H1 (cell line): Measurements from ENCODE around the gene CRHR2.

ENCODE experiments used
- BCL11A ChIP-seq, 2 experiments: IDR thresholded peaks; one replicate each; pipeline ENCODE4 v1.6.1; 2011; ENCODE audit warnings: low read depth in 2 of 2, low read length in 2 of 2, mild to moderate bottlenecking in 2 of 2
- GTF2F1 ChIP-seq: IDR thresholded peaks from 2 replicates; pipeline ENCODE4 v1.6.1; 2012; ENCODE audit warnings: low read depth, low read length, improper control_type of control experiment, borderline replicate concordance
- JUND ChIP-seq: IDR thresholded peaks from 2 replicates; pipeline ENCODE4 v1.6.1; 2011; ENCODE audit warnings: mild to moderate bottlenecking, improper control_type of control experiment, low read length
- POLR2A ChIP-seq, 2 experiments: IDR thresholded peaks; 1 replicate in 1 of 2; 2 replicates in 1 of 2; pipeline ENCODE4 v1.6.1; 2011; ENCODE audit warnings: low read depth in 2 of 2, low read length in 2 of 2, mild to moderate bottlenecking in 2 of 2; ENCODE audit errors: control extremely low read depth in 1 of 2
- POLR2AphosphoS5 ChIP-seq: IDR thresholded peaks from 2 replicates; pipeline ENCODE4 v1.6.1; 2011; ENCODE audit warnings: low read depth, low read length
- SIN3A ChIP-seq, 2 experiments: IDR thresholded peaks in 1 of 2; conservative IDR thresholded peaks in 1 of 2; 2 replicates each; pipeline ENCODE4 v1.6.1; 2011 to 2012; ENCODE audit warnings: low read length in 2 of 2, improper control_type of control experiment in 1 of 2, low read depth in 1 of 2, mild to moderate bottlenecking in 1 of 2
- SP2 ChIP-seq: IDR thresholded peaks from 2 replicates; pipeline ENCODE4 v1.6.1; 2012; ENCODE audit warnings: mild to moderate bottlenecking, low read length, inconsistent platforms
- TEAD4 ChIP-seq: IDR thresholded peaks from 2 replicates; pipeline ENCODE4 v1.6.1; 2012; ENCODE audit warnings: low read depth, low read length, inconsistent platforms, mixed read lengths
- TF ChIP-seq, protein P1 (sequence below): IDR thresholded peaks from 2 replicates; pipeline ENCODE4 v1.6.1; 2012; ENCODE audit warnings: inconsistent platforms

DNA sequence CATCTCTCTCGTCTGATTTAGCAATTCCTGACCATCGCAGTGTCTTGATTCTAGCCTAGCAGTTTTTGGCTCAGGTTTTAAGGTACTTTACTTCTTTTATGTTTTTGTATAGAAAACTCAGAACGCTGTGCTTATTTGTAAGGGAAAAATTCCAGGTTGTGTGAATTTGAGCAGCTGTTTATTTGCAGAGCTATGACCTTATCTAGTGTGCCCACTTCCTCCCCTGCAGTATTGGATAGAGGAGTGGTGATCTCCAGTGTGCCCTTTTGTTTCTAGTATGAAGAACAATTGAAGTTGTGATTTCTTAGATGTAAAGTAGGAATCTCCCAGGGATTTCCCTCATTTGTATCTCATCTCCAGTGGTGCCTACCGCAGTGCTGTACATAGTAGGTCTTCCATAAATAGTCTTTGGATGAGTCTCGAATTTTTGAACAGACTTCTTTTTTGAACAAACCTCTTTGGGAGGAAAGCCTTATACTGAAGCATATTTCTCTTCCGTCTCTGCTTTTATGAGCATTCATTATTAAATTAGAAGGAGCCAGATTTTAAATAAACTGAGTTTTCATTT lies 47.5 kb downstream of the CRHR2 start:
- TF ChIP-seq JUND (no peak), POLR2A (IDR thresholded peaks at IDR 0.05; ENCODE audit: control extremely low read depth in 1 of 2, low read depth in 2 of 2, low read length in 2 of 2) (no peak; a peak in 1 of 3 replicates), BCL11A (IDR thresholded peaks at IDR 0.05; ENCODE audit: low read depth in 2 of 2, low read length in 2 of 2) (no peak), POLR2AphosphoS5 (no peak), SP2 (no peak), GTF2F1 (no peak), SIN3A (conservative IDR thresholded peaks at IDR 0.05 in 1 of 2, IDR thresholded peaks at IDR 0.05 in 1 of 2; ENCODE audit: low read depth in 1 of 2, low read length in 2 of 2) (no peak), TEAD4 (no peak)
- TF ChIP-seq, protein P1, sequence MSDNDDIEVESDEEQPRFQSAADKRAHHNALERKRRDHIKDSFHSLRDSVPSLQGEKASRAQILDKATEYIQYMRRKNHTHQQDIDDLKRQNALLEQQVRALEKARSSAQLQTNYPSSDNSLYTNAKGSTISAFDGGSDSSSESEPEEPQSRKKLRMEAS = no peak
